A549 (cell line): ENCODE results near the gene MAPK1. TPM values are rescaled to one million over a fixed set of nuclear protein-coding genes. Genes with fewer than 3 reads are reported as not detected.

ENCODE experiments used
- ATAC-seq, 2 experiments: fragments of 200-7000 bp in 1 of 2; fragments of >200 bp in 1 of 2; cut with Nextera tagmentation in 1 of 2; cut with Tn5 transposase in 1 of 2; 3 replicates each; pipeline versions ENCODE4 v1.8.0 to v1.9.1; 2018 to 2020; ENCODE audit warnings: mild to moderate bottlenecking in 1 of 2, moderate library complexity in 1 of 2
- CTCF ChIA-PET: fragments of 300-600 bp; sonication (Branson Sonifier 250); formaldehyde crosslinking; extraction: SDS; loops from one replicate; lab custom pipeline; 2021; ENCODE audit warnings: antibody characterized with exemption, inconsistent platforms; lab: Yijun Ruan, JAX
- POLR2A ChIA-PET: fragments of 350-600 bp; formaldehyde crosslinking; extraction: SDS; loops from one replicate; lab custom pipeline; 2021; ENCODE audit warnings: antibody characterized with exemption, inconsistent platforms; lab: Yijun Ruan, JAX
- DNase-seq, 2 experiments: peaks; one replicate each; pipeline versions ENCODE4 v3.0.0 to v3.0.0-alpha.2; 2011 to 2016; ENCODE audit warnings: low read depth in 1 of 2, low spot score in 1 of 2
- FAIRE-seq: peaks from 2 replicates; lab custom pipeline; 2011; peaks lifted over from hg19 to GRCh38; lab: Jason Lieb, UNC
- H3K27ac ChIP-seq, 2 experiments: fragments of >200 bp; sonication (Bioruptor Twin); formaldehyde crosslinking; 3 replicates each; pipeline ENCODE4 v1.5.1; 2016 to 2017
- H3K4me1 ChIP-seq: fragments of >200 bp; sonication (Bioruptor Twin); formaldehyde crosslinking; 3 replicates; pipeline ENCODE4 v1.6.1; 2016
- H3K4me2 ChIP-seq: fragments of >200 bp; sonication (Bioruptor Twin); formaldehyde crosslinking; 3 replicates; pipeline ENCODE4 v1.6.1; 2016
- H3K4me3 ChIP-seq: fragments of >200 bp; sonication (Bioruptor Twin); formaldehyde crosslinking; 3 replicates; pipeline ENCODE4 v1.5.1; 2016
- H3K9me3 ChIP-seq: fragments of >200 bp; sonication (Bioruptor Twin); formaldehyde crosslinking; 3 replicates; pipeline ENCODE4 v1.6.1; 2016
- BHLHE40 ChIP-seq: IDR thresholded peaks from 2 replicates; pipeline ENCODE4 v1.6.1; 2012; ENCODE audit warnings: low read depth, low read length, inconsistent platforms
- EHF ChIP-seq: fragments of 250-450 bp; sonication (Bioruptor Pico); IDR thresholded peaks from 2 replicates; pipeline ENCODE4 v1.5.0; 2020; ENCODE audit warnings: mild to moderate bottlenecking
- ESRRA ChIP-seq: fragments of 150-350 bp; IDR thresholded peaks from 2 replicates; pipeline ENCODE4 v1.6.1; 2014; ENCODE audit warnings: mild to moderate bottlenecking, low read length, borderline replicate concordance
- FOSB ChIP-seq: fragments of 250-450 bp; sonication (Bioruptor Pico); IDR thresholded peaks from 2 replicates; pipeline ENCODE4 v1.5.0; 2020; ENCODE audit warnings: mild to moderate bottlenecking, moderate library complexity
- FOSL2 ChIP-seq, 2 experiments: fragments of 450-650 bp in 1 of 2; fragments of >200 bp in 1 of 2; sonication (Bioruptor Twin) in 1 of 2; formaldehyde crosslinking; IDR thresholded peaks; 2 replicates each; pipeline versions ENCODE4 v1.5.0 to v1.6.1; 2016 to 2020; ENCODE audit warnings: mild to moderate bottlenecking in 1 of 2, moderate library complexity in 1 of 2
- GATA3 ChIP-seq: IDR thresholded peaks from 2 replicates; pipeline ENCODE4 v1.6.1; 2012; ENCODE audit warnings: borderline replicate concordance
- HEYL ChIP-seq: fragments of 250-450 bp; sonication (Bioruptor Pico); IDR thresholded peaks from 2 replicates; pipeline ENCODE4 v1.8.0; 2021; ENCODE audit warnings: mild to moderate bottlenecking, moderate library complexity
- HOXA7 ChIP-seq: fragments of 250-450 bp; sonication (Bioruptor Pico); IDR thresholded peaks from 2 replicates; pipeline ENCODE4 v1.5.0; 2020; ENCODE audit warnings: mild to moderate bottlenecking, moderate library complexity
- JUN ChIP-seq, 2 experiments: fragments of >200 bp; sonication (Bioruptor Twin); formaldehyde crosslinking; IDR thresholded peaks; 2 replicates in 1 of 2; 3 replicates in 1 of 2; pipeline ENCODE4 v1.6.1; 2016 to 2017
- JUNB ChIP-seq: fragments of >200 bp; sonication (Bioruptor Twin); formaldehyde crosslinking; IDR thresholded peaks from 2 replicates; pipeline ENCODE4 v1.6.1; 2016
- KDM5A ChIP-seq: fragments of 200-600 bp; sonication (generic); IDR thresholded peaks from 2 replicates; pipeline ENCODE4 v1.6.1; 2016; ENCODE audit warnings: antibody characterized with exemption, mild to moderate bottlenecking
- NFE2L2 ChIP-seq: fragments of 150-350 bp; conservative IDR thresholded peaks from 2 replicates; pipeline ENCODE4 v1.6.1; 2014; ENCODE audit warnings: low read length
- PHF8 ChIP-seq: fragments of 200-600 bp; sonication (generic); IDR thresholded peaks from 2 replicates; pipeline ENCODE4 v1.6.1; 2016; ENCODE audit warnings: low read depth, mild to moderate bottlenecking, antibody characterized with exemption, moderate library complexity, borderline replicate concordance
- RFX5 ChIP-seq: fragments of 450-650 bp; IDR thresholded peaks from 2 replicates; pipeline ENCODE4 v1.7.1; 2014; ENCODE audit warnings: antibody characterized with exemption, mild to moderate bottlenecking, moderate library complexity
- SREBF2 ChIP-seq: fragments of 450-650 bp; IDR thresholded peaks from 2 replicates; pipeline ENCODE4 v1.6.1; 2014; ENCODE audit warnings: mild to moderate bottlenecking, moderate library complexity
- WGBS: methylation state at CpG from one replicate; pipeline ENCODE4 v1.1.6; 2017; ENCODE audit errors: missing lambda C conversion rate; 5-methylcytosine and 5-hydroxymethylcytosine counted together
- polyA plus RNA-seq, 4 experiments: library from polyadenylated mRNA; depleted of rRNA in 3 of 4; stranded (reverse); fragments of >200 nt; fragmentation: RNase III in 1 of 4; extraction: RNeasy Plus Mini Kit Qiagen cat#74134 plus additional on column Dnase treatment in 1 of 4; gene quantifications; 2 replicates in 3 of 4; 3 replicates in 1 of 4; pipeline ENCODE4 v1.2.3, GENCODE V29; 2011 to 2017
- TF ChIP-seq, protein P1 (sequence below): fragments of >200 bp; sonication (Bioruptor Twin); formaldehyde crosslinking; IDR thresholded peaks from 2 replicates; pipeline ENCODE4 v1.6.1; 2016
- TF ChIP-seq, protein P2 (sequence below): fragments of 200-600 bp; sonication (generic); IDR thresholded peaks from 2 replicates; pipeline ENCODE4 v1.6.1; 2016; ENCODE audit warnings: antibody characterized with exemption, mild to moderate bottlenecking, moderate library complexity

The MAPK1 gene
- polyA plus RNA-seq, 2 of the 4 experiments (the other 2 are of a cell fraction) = 28.8 to 85.5 TPM

DNA sequence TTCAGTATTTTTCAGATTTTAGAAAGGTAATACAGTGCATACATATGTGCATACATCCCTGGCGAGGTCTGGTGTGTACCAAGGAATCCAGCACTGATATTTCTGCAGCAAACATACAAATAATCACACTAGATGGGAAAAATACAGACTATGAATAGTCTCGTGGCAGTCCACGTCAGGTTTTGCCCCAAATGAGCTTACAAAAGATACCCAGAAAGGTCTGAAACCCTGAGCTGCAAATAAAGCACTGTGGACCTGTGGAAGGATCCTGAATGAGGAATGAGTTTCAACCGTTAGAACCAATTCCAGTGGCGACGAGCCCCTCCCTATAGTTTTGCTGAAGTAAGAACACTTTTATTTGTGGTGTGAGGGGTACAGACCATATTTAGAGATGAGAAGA lies 24.5 kb downstream of the MAPK1 start:
- no peak for DNase-seq
- Histone ChIP-seq H3K27ac (no peak overlapping the region), H3K4me3 (no peak overlapping the region), H3K9me3 (no peaks in the 10 kb centered on the region), H3K4me2 (no peak overlapping the region), H3K4me1 (peaks cover 1% of the 10 kb centered on the region; the same call in 2 of the 3 replicates)
- POLR2A ChIA-PET = no interaction called here
- no peak for FAIRE-seq
- ATAC-seq = no peak
- CTCF ChIA-PET = interaction anchor here (0.6 to 1.5 kb wide), 2 partner anchors 95 to 223 kb away, joined by 3 to 5 read pairs; no protein-coding TSS in a partner anchor
- WGBS = 91% methylated on average over 6 of the region's 6 CpGs
- TF ChIP-seq ESRRA (no peak), EHF (no peak), FOSL2 (IDR thresholded peaks at IDR 0.05) (no peak), FOSL2 (CRISPR knock-in tag; IDR thresholded peaks at IDR 0.05) (no peak)

DNA sequence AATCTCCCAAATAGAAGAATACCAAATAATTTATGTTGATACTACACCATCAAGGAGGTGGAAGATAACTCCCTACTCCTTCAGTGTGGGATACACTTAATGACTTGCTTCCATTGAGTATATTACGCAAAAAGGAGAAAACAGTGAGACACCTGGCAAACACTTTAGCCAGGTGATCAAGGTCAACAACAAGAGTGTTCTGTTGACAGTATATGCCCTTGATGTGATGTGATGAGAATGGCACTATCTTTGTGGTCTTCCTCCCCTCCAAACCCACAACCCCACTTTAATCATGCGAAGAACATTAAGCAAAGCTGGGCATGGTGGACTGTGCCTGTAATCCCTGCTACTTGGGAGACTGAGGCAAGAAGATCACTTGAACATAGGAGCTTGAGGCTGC lies 26.0 kb downstream of the MAPK1 start:
- Histone ChIP-seq H3K4me1 (peaks cover 14% of the 10 kb centered on the region), H3K9me3 (no peaks in the 10 kb centered on the region), H3K4me3 (no peak overlapping the region), H3K4me2 (no peak overlapping the region), H3K27ac (no peak overlapping the region)
- DNase-seq (no peak), FAIRE-seq (no peak), ATAC-seq (no peak)
- ChIA-PET CTCF (interaction anchor here (2.2 kb wide), 1 partner anchor 97 kb away, joined by 11 read pairs; no protein-coding TSS in a partner anchor), POLR2A (no interaction called here)
- TF ChIP-seq NFE2L2 (no peak), RFX5 (no peak), FOSB (CRISPR knock-in tag) (no peak), FOSL2 (IDR thresholded peaks at IDR 0.05) (no peak), FOSL2 (CRISPR knock-in tag; IDR thresholded peaks at IDR 0.05) (no peak), SREBF2 (no peak), PHF8 (no peak), JUN (IDR thresholded peaks at IDR 0.05) (no peak), GATA3 (no peak), HEYL (no peak), BHLHE40 (no peak), HOXA7 (CRISPR knock-in tag) (no peak)
- TF ChIP-seq, protein P1, sequence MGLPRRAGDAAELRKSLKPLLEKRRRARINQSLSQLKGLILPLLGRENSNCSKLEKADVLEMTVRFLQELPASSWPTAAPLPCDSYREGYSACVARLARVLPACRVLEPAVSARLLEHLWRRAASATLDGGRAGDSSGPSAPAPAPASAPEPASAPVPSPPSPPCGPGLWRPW = no peak
- TF ChIP-seq, protein P2, sequence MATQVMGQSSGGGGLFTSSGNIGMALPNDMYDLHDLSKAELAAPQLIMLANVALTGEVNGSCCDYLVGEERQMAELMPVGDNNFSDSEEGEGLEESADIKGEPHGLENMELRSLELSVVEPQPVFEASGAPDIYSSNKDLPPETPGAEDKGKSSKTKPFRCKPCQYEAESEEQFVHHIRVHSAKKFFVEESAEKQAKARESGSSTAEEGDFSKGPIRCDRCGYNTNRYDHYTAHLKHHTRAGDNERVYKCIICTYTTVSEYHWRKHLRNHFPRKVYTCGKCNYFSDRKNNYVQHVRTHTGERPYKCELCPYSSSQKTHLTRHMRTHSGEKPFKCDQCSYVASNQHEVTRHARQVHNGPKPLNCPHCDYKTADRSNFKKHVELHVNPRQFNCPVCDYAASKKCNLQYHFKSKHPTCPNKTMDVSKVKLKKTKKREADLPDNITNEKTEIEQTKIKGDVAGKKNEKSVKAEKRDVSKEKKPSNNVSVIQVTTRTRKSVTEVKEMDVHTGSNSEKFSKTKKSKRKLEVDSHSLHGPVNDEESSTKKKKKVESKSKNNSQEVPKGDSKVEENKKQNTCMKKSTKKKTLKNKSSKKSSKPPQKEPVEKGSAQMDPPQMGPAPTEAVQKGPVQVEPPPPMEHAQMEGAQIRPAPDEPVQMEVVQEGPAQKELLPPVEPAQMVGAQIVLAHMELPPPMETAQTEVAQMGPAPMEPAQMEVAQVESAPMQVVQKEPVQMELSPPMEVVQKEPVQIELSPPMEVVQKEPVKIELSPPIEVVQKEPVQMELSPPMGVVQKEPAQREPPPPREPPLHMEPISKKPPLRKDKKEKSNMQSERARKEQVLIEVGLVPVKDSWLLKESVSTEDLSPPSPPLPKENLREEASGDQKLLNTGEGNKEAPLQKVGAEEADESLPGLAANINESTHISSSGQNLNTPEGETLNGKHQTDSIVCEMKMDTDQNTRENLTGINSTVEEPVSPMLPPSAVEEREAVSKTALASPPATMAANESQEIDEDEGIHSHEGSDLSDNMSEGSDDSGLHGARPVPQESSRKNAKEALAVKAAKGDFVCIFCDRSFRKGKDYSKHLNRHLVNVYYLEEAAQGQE = no peak
- WGBS = 100% methylated on average over 2 of the region's 2 CpGs

DNA sequence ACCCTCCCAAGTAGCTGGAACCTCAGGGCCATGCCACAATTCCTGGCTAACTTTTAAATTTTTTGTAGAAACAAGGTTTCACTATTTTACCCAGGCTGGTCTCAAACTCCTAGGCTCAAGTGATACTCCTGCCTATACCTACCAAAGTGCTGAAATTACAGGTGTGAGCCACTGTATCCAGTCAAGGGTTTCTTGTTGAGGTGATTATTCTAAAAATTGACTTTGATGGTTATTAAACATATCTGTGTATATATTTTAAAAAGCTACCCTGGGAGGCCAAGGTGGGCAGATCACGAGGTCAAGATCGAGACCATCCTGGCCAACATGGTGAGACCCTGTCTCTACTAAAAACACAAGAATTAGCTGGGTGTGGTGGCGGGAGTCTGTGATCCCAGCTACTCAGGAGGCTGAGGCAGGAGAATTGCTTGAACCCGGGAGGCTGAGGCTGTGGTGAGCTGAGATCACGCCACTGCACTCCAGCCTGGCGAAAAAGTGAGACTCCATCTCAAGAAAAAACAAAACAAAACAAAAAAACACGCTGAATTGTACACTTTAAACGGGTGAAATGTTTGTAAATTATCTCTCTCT lies 27.1 kb downstream of the MAPK1 start:
- POLR2A ChIA-PET = no interaction called here
- no peak for DNase-seq
- H3K4me3 ChIP-seq = no peak overlapping the region
- TF ChIP-seq FOSB (CRISPR knock-in tag) (no peak), KDM5A (no peak), JUNB (no peak)
- TF ChIP-seq, all 56 proteins: peak for 0
- 89% methylated on average over 8 of the region's 8 CpGs for WGBS
- no peaks in the 10 kb centered on the region for H3K9me3 ChIP-seq
- H3K4me2 ChIP-seq = no peak overlapping the region
- CTCF ChIA-PET = interaction anchor here (0.9 to 2.2 kb wide), 2 partner anchors 22 to 98 kb away, joined by 3 to 11 read pairs; no protein-coding TSS in a partner anchor
- ATAC-seq (no peak), FAIRE-seq (no peak)
- H3K27ac ChIP-seq = no peak overlapping the region
- H3K4me1 ChIP-seq = peaks cover 14% of the 10 kb centered on the region
